Skeletal muscle satellite cell (primary cell): ENCODE data around the gene GRID1.

Source experiments
- H3K27me3 ChIP-seq: 2 replicates; pipeline ENCODE4 v1.7.0; 2013; ENCODE audit warnings: low read length; ENCODE audit not compliant: control insufficient read depth, insufficient read depth
- H3K36me3 ChIP-seq: 2 replicates; pipeline ENCODE4 v1.7.0; 2013; ENCODE audit warnings: mild to moderate bottlenecking, control low read depth, low read length; ENCODE audit not compliant: insufficient read depth
- H3K4me1 ChIP-seq: 2 replicates; pipeline ENCODE4 v1.7.0; 2013; ENCODE audit warnings: low read length; ENCODE audit not compliant: control insufficient read depth, insufficient read depth
- H3K4me2 ChIP-seq: 2 replicates; pipeline ENCODE4 v1.7.0; 2013; ENCODE audit warnings: mild to moderate bottlenecking, low read length
- H3K4me3 ChIP-seq: 2 replicates; pipeline ENCODE4 v1.7.0; 2013; ENCODE audit warnings: low read length
- H3K9ac ChIP-seq: 2 replicates; pipeline ENCODE4 v1.7.0; 2013; ENCODE audit warnings: mild to moderate bottlenecking, low read depth, low read length, moderate library complexity
- H3K9me3 ChIP-seq: replicated peaks from 2 replicates; pipeline ENCODE4 v1.7.0; 2013; ENCODE audit warnings: mild to moderate bottlenecking, control low read depth, low read length

The GRID1 gene

DNA sequence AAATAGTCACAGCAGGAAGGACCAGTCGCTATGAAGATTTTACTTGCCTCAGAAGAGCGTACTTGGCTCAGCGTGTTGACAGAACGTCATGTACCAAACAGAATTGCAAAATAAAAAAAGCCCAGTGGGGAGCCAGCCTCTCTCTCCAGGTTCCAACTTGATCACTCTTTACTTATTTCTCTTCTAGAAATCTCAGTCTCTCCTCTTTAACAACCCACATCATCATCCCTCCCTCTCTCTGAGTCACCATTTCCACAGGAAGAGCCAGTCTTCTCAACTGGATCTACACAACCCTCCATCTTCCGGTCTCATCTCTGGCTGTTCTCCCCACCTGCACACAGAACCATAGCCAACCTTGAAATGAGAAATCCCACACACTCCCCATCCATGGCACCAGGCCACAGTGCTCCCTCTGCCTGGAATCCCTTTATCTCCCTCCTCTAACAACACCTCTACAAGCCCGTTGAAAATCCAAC is 718.3 kb downstream of the GRID1 start:
- H3K36me3 ChIP-seq, result no peaks in the 10 kb centered on the region
- H3K4me1 ChIP-seq, result peaks cover 1% of the 10 kb centered on the region
- H3K4me2 ChIP-seq, result no peak overlapping the region
- H3K4me3 ChIP-seq, result no peak overlapping the region
- H3K9ac ChIP-seq, result no peak overlapping the region
- peaks cover 3% of the 10 kb centered on the region for H3K9me3 ChIP-seq
- no peaks in the 10 kb centered on the region for H3K27me3 ChIP-seq

DNA sequence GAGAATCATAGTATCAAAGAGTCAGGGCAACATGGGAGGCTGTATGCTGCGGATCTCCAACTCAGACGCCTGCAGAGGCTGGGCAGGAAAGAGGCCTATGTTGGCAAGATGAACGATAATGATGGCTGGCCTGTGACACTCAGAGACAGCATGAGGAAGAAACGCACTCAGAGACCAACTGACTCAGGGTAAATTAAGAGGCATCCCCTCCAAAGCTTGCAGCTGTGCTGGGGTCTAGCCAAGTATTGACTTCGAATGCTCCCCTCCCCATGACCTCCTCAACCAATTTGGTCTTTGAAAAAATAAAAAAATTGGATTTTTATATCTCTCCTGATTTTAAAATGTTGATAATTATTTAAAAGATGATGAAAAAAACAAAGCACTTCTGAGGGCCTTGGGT is 718.9 kb downstream of the GRID1 start:
- H3K4me3 ChIP-seq, result no peak overlapping the region
- H3K9ac ChIP-seq, result no peak overlapping the region
- H3K36me3 ChIP-seq, result no peaks in the 10 kb centered on the region
- peaks cover 7% of the 10 kb centered on the region for H3K4me1 ChIP-seq
- no peaks in the 10 kb centered on the region for H3K27me3 ChIP-seq
- H3K9me3 ChIP-seq, result peaks cover 3% of the 10 kb centered on the region
- no peak overlapping the region for H3K4me2 ChIP-seq

DNA sequence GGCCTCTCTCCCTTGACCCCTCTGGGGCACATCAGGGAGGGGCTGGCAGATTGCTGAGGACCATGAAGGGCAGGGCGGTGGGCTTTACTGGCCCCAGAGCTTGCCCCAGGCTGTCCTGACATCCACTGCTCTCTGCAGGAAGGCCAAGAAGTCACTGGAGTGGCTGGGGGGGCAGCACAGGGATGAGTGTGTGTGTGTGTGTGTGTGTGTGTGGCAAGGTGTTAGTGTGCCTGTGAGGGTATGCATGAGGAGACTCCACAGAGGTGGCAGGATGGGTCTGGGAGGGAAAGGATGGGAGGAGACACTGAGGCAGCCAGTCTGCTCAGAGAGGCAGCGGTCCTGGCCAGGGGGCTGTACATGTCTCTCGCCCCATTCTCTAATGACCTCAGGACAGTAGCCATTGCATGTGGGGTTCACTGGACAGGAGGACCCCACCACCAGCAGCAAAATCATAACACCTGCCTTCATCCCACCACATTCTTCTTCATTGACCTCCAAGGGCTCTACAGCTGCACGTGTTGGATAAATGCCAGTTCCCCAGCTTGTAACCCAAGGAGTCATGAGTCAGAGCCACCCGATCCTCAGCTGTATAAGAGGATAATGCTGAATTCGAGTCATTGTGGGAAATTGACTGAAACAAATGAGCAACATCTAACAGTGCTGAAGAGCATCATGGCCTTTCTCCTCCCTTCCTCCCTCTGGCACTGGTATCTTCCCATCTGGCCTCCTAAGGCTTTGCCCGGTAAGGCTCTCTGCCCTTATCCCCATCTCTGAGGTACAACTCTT is 720.5 kb downstream of the GRID1 start:
- no peak overlapping the region for H3K9ac ChIP-seq
- no peaks in the 10 kb centered on the region for H3K27me3 ChIP-seq
- H3K36me3 ChIP-seq, result no peaks in the 10 kb centered on the region
- H3K4me1 ChIP-seq, result peaks cover 18% of the 10 kb centered on the region
- H3K4me3 ChIP-seq, result no peak overlapping the region
- peaks cover 3% of the 10 kb centered on the region for H3K9me3 ChIP-seq
- H3K4me2 ChIP-seq, result no peak overlapping the region

DNA sequence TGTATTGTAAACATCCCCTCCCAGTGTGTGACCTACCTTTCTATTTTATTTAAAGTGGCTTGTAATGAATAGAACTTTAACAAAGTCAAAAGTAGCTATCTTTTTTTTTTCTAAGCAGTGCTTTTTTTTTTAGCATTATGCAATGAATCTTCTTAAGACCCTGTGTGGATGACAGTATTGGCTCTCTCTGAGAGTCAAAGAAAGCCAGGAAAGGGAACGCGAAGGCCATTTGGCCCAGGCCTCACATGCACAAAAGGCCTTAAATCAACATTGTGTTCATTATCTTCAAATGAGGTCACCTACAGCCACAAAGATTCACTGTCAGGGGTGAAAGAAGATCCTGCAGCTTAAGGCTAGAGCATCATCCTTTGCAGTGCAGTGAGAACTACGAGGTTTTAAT is 721.5 kb downstream of the GRID1 start:
- peaks cover 18% of the 10 kb centered on the region for H3K4me1 ChIP-seq
- H3K4me3 ChIP-seq, result no peak overlapping the region
- no peak overlapping the region for H3K9ac ChIP-seq
- H3K27me3 ChIP-seq, result no peaks in the 10 kb centered on the region
- no peaks in the 10 kb centered on the region for H3K36me3 ChIP-seq
- peaks cover 3% of the 10 kb centered on the region for H3K9me3 ChIP-seq
- no peak overlapping the region for H3K4me2 ChIP-seq

DNA sequence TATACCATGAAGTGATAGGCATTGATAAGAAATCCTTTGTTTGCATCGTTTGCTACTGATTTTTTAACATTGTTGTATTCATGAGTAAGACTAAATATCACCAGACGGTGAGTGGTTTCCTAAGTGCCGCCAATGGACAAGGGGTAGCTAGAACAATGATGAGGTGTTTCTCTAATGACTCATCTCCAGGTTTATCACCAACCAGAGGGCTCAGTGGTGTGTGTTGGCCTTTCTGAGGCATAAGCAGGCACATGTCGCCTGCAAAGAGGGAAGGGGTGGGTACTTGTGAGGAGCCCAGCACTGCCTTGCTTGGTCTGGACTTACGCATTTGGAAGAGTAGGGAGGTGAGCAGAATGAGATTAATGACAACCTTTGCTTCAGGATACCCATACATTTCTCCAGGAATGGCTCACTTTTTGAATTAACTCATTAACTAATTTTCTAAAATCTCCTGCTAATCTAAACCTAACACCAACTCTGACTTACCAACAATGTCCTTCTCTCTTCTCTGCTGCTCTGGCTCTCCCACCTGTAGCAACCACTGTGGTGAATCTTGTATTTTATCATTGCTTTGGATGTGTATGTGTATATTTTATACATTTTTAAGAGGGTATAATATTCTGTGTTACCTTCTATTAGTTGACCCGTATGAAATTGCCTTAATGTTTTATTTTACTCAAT is 722.6 kb downstream of the GRID1 start:
- Histone ChIP-seq H3K4me1 (peaks cover 18% of the 10 kb centered on the region), H3K36me3 (no peaks in the 10 kb centered on the region), H3K4me2 (no peak overlapping the region), H3K4me3 (no peak overlapping the region), H3K9ac (no peak overlapping the region), H3K9me3 (peaks cover 3% of the 10 kb centered on the region), H3K27me3 (no peaks in the 10 kb centered on the region)

DNA sequence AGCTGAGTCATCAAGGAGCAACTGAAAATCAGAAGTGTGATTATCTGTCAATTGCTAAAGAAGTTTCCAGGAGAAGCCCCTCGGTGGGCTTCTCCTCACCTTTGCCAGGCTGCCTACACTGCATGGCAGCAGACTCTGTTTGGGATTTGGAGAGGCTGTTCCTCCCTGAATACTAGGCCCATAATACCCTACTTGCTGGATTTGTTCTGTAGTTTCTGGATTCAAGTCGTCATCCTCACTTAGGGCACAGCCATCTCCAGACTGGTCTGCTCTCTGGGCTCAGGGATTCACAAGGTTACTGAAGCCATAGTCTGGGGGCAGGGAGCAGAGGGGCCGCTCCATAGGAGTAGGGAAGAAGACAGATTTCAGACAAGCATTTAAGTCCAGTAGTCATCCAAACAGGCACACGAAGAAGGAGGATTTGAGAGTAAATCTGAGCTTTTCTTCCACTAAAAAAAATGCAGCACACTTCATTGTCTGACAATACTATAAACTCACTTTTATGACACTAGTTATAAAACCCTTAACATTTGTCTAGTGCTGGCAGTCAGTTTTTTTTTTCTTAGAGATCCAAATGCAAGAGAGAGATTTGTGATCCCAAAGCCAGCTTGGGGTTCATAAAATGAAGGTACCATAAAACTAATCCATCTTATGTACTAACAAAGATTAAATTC is 723.3 kb downstream of the GRID1 start:
- Histone ChIP-seq H3K9ac (no peak overlapping the region), H3K36me3 (no peaks in the 10 kb centered on the region), H3K27me3 (no peaks in the 10 kb centered on the region), H3K4me2 (no peak overlapping the region), H3K4me1 (peaks cover 18% of the 10 kb centered on the region), H3K4me3 (no peak overlapping the region), H3K9me3 (peaks cover under 1% of the 10 kb centered on the region)

DNA sequence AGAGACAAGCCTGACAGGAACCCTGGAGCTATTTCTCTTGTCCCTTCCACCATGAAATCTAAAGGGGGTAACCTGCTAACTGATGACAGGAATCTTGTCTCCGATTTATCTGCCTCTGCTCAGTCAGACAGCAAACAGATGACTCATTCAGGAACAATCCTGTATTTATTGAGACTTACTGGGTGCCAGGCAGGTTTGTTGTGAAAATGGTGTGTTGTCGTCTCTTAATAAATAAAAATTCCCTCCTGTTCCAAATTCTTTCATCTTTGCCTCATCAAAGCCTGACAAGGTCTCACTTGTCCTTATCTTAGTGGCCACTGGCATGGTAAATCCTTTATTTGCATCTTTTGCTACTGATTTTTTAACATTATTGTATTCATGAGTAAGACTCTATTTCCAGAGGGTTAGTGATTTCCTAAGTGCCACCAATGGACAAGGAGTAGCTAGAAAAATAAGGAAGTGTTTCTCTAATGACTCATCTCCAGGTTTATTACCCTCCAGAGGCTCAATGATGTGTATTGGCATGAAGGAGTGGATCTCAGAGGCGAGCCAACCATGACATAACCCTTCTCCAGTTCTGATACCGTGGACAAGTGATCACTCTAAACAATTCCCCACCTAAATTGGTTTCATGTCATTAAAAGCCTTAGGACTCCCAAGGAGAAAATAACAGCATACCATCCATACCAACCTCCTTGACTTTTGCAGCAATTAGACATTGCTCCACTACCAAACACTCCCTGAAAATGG is 724.0 kb downstream of the GRID1 start:
- no peak overlapping the region for H3K9ac ChIP-seq
- peaks cover 18% of the 10 kb centered on the region for H3K4me1 ChIP-seq
- H3K4me2 ChIP-seq, result no peak overlapping the region
- no peaks in the 10 kb centered on the region for H3K9me3 ChIP-seq
- no peaks in the 10 kb centered on the region for H3K27me3 ChIP-seq
- H3K4me3 ChIP-seq, result no peak overlapping the region
- no peaks in the 10 kb centered on the region for H3K36me3 ChIP-seq

DNA sequence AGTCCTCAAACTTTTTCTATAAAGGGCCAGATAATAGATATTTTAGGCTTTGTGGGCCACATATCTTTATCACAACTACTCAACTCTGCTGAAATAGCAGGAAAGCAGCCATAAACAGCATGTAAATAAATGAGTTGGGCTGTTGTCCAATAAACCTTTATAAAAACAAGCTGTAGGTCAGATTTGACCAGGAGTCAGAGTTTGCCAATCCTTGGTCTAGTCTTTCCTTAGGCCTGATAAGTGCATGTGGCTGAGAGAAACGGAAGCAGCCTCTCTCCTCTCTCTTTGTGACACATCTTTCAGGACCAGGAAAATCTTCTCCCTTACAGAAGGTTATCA is 724.5 kb downstream of the GRID1 start:
- Histone ChIP-seq H3K9ac (no peak overlapping the region), H3K4me1 (peaks cover 18% of the 10 kb centered on the region), H3K36me3 (no peaks in the 10 kb centered on the region), H3K4me2 (no peak overlapping the region), H3K4me3 (no peak overlapping the region), H3K27me3 (no peaks in the 10 kb centered on the region), H3K9me3 (no peaks in the 10 kb centered on the region)

DNA sequence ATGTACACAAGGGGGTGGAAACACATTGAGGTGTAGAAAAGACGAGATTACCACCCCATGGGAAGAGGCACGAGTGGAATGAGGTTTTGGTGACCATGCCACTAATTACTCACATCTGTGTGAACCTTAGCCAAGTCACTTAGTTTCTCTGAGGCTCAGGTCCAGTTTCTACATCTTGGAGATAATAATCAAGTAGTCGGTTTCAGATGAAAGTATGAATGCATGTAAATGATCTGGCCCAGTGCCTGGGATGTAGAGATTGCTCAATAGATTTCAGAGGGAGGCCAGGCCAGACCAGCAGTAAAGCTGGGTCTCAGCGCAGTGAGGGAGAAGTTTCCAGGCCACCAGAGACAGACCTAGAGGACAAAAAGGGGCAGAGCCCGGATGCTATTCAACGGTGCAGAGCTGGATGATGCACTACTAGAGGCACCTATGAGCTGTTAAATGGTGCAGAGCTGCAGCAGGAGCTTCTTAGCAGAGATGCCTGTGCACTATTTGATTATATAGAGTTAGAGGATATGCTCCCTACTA is 725.1 kb downstream of the GRID1 start:
- no peaks in the 10 kb centered on the region for H3K9me3 ChIP-seq
- H3K36me3 ChIP-seq, result no peaks in the 10 kb centered on the region
- H3K27me3 ChIP-seq, result no peaks in the 10 kb centered on the region
- no peak overlapping the region for H3K4me3 ChIP-seq
- no peak overlapping the region for H3K4me2 ChIP-seq
- peaks cover 18% of the 10 kb centered on the region for H3K4me1 ChIP-seq
- no peak overlapping the region for H3K9ac ChIP-seq

DNA sequence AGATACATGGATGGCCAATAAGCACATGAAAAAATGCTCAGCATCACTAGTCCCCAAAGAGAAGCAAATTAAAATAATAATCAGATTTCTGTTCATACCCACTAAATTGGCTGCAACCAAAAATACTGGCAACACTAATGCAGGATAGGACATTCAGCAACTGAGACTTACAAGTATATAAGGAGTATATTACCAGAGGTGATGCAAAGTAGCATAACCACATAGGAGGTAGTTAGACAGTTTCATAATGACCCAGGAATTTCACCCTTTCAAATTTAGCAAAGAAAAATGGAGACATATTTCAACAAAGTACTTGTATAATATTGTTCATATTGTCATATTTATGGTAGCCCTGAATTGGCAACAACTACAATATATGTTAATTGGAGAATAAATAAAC is 727.8 kb downstream of the GRID1 start:
- Histone ChIP-seq H3K27me3 (no peaks in the 10 kb centered on the region), H3K36me3 (no peaks in the 10 kb centered on the region), H3K4me3 (no peak overlapping the region), H3K4me1 (peaks cover 18% of the 10 kb centered on the region), H3K9me3 (no peaks in the 10 kb centered on the region), H3K4me2 (no peak overlapping the region), H3K9ac (no peak overlapping the region)

DNA sequence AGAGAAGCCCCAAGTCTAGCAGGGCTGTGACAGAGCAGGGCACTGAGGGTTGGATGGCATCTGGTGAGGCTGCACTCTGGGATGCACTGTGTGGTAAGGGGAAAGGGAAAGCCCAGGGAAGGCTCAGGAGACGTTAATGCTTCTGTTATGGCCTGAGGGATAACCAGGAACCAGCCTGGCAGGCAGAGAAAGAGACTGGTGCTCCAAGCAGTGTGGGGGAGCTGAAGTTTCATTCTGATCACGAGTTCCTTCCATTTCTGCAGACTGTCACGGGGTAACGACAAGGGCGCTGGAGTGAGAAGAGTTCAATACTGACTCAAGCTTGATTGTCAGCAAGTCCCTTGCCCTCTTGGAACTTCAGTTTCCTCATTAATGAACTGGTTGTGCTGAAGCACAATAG is 730.9 kb downstream of the GRID1 start:
- Histone ChIP-seq H3K4me1 (no peaks in the 10 kb centered on the region), H3K9me3 (no peaks in the 10 kb centered on the region), H3K4me2 (no peak overlapping the region), H3K27me3 (no peaks in the 10 kb centered on the region), H3K9ac (no peak overlapping the region), H3K4me3 (no peak overlapping the region), H3K36me3 (no peaks in the 10 kb centered on the region)
